ENCODE measurements around the gene FRAT2. TPM values are rescaled to one million over a fixed set of nuclear protein-coding genes. Genes with fewer than 3 reads are reported as not detected.

FRAT2 gene
- total and polyA plus RNA-seq, 2 of the 13 experiments (the other 11 are each of a cell fraction or from before 2014, with no cell fraction given): 7.2 to 14.1 TPM

DNA sequence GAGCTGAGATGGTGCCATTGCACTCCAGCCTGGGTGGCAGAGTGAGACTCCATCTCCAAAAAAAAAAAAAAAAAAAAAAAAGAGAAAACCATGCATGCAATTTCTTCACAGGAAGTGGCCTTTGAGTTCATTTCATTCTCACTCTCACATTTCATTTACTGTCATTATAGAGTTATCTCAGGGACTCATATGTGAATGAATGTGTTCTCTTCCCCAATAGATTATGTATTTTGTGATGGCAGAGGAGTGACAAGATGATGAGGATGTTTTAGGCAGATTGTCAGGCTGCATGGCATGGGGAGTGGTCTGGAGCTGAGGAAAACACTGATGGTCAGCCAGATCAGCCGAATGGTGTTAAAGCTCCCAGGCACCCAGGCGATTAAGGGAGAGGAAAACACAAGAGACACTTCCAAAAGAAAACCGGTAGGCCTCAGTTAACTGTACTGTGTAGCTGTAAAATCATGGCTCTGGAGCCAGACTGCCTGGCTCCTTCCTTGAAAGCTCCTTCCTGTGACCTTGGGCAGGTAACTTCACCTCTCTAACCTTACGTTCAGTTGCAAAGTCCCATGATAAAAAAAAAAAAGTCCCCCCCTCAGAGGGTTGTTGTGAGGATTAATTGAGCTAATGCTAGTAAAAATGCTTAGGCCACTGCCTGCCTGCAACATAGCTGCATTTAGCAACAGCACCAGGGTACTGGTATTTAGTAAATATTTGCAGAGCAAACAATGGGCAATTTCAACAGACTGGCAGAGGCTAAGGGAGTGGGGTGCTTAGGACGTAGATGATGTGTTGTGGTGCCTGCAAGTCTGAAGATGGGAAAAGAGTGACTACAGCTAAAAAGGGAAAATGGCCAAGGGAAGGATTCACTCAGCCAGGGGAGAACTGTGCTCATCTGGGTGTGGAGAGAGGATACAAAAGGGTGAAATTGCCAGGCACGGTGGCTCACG, 6.9 kb downstream of the FRAT2 start (continued):
- peak; percentile 91 for TF ChIP-seq PPARG (CRISPR knock-in tag; conservative IDR thresholded peaks at IDR 0.05)
- TF ChIP-seq, protein P1, sequence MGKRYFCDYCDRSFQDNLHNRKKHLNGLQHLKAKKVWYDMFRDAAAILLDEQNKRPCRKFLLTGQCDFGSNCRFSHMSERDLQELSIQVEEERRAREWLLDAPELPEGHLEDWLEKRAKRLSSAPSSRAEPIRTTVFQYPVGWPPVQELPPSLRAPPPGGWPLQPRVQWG (CRISPR knock-in tag; IDR thresholded peaks at IDR 0.05; ENCODE audit: borderline replicate concordance, low read depth): no peak
- no peak for TF ChIP-seq ZNF616 (CRISPR knock-in tag; IDR thresholded peaks at IDR 0.05; ENCODE audit: low read depth)
- TF ChIP-seq, protein P2, sequence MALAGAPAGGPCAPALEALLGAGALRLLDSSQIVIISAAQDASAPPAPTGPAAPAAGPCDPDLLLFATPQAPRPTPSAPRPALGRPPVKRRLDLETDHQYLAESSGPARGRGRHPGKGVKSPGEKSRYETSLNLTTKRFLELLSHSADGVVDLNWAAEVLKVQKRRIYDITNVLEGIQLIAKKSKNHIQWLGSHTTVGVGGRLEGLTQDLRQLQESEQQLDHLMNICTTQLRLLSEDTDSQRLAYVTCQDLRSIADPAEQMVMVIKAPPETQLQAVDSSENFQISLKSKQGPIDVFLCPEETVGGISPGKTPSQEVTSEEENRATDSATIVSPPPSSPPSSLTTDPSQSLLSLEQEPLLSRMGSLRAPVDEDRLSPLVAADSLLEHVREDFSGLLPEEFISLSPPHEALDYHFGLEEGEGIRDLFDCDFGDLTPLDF (CRISPR knock-in tag; IDR thresholded peaks at IDR 0.05): no peak
- TF ChIP-seq, protein P3, sequence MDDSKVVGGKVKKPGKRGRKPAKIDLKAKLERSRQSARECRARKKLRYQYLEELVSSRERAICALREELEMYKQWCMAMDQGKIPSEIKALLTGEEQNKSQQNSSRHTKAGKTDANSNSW (CRISPR knock-in tag; IDR thresholded peaks at IDR 0.05; ENCODE audit: borderline replicate concordance): no peak
- no peak for TF ChIP-seq HNRNPH1 (optimal IDR thresholded peaks at IDR 0.05; ENCODE audit: low read depth, low read length)
- TF ChIP-seq, protein P4, sequence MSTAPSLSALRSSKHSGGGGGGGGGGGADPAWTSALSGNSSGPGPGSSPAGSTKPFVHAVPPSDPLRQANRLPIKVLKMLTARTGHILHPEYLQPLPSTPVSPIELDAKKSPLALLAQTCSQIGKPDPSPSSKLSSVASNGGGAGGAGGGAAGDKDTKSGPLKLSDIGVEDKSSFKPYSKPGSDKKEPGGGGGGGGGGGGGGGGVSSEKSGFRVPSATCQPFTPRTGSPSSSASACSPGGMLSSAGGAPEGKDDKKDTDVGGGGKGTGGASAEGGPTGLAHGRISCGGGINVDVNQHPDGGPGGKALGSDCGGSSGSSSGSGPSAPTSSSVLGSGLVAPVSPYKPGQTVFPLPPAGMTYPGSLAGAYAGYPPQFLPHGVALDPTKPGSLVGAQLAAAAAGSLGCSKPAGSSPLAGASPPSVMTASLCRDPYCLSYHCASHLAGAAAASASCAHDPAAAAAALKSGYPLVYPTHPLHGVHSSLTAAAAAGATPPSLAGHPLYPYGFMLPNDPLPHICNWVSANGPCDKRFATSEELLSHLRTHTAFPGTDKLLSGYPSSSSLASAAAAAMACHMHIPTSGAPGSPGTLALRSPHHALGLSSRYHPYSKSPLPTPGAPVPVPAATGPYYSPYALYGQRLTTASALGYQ (CRISPR knock-in tag; IDR thresholded peaks at IDR 0.05): peak; percentile 86; the same call in 1 of the 2 replicates
- peak; percentile 91 for TF ChIP-seq HDAC1 (CRISPR knock-in tag; IDR thresholded peaks at IDR 0.05)
- TF ChIP-seq SIX4 (CRISPR knock-in tag; IDR thresholded peaks at IDR 0.05): no peak; the same call in none of the 2 replicates
- no peak for TF ChIP-seq RBM39 (IDR thresholded peaks at IDR 0.05; ENCODE audit: low read depth, low read length, poor library complexity, severe bottlenecking)
- peak; percentile 64; the same call in 1 of the 2 replicates for TF ChIP-seq TRIM24 (CRISPR knock-in tag; IDR thresholded peaks at IDR 0.05)
- TF ChIP-seq ZNF30 (CRISPR knock-in tag; IDR thresholded peaks at IDR 0.05): no peak
- no peak for TF ChIP-seq ZNF567 (CRISPR knock-in tag; IDR thresholded peaks at IDR 0.05; ENCODE audit: borderline replicate concordance)
- TF ChIP-seq CBX2 (IDR thresholded peaks at IDR 0.05; ENCODE audit: low read depth, low read length): no peak
- TF ChIP-seq CBX2 (CRISPR knock-in tag; IDR thresholded peaks at IDR 0.05; ENCODE audit: low read depth): no peak
- TF ChIP-seq, protein P5, sequence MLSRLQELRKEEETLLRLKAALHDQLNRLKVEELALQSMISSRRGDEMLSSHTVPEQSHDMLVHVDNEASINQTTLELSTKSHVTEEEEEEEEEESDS (CRISPR knock-in tag; IDR thresholded peaks at IDR 0.05; ENCODE audit: borderline replicate concordance): no peak
- TF ChIP-seq ZNF788 (CRISPR knock-in tag; IDR thresholded peaks at IDR 0.05; ENCODE audit: borderline replicate concordance): no peak
- TF ChIP-seq ZNF883 (CRISPR knock-in tag; IDR thresholded peaks at IDR 0.05; ENCODE audit: not compliant biosample characterization): no peak
- TF ChIP-seq ZNF350 (CRISPR knock-in tag; IDR thresholded peaks at IDR 0.05; ENCODE audit: borderline replicate concordance, low read depth): no peak
- TF ChIP-seq, protein P6, sequence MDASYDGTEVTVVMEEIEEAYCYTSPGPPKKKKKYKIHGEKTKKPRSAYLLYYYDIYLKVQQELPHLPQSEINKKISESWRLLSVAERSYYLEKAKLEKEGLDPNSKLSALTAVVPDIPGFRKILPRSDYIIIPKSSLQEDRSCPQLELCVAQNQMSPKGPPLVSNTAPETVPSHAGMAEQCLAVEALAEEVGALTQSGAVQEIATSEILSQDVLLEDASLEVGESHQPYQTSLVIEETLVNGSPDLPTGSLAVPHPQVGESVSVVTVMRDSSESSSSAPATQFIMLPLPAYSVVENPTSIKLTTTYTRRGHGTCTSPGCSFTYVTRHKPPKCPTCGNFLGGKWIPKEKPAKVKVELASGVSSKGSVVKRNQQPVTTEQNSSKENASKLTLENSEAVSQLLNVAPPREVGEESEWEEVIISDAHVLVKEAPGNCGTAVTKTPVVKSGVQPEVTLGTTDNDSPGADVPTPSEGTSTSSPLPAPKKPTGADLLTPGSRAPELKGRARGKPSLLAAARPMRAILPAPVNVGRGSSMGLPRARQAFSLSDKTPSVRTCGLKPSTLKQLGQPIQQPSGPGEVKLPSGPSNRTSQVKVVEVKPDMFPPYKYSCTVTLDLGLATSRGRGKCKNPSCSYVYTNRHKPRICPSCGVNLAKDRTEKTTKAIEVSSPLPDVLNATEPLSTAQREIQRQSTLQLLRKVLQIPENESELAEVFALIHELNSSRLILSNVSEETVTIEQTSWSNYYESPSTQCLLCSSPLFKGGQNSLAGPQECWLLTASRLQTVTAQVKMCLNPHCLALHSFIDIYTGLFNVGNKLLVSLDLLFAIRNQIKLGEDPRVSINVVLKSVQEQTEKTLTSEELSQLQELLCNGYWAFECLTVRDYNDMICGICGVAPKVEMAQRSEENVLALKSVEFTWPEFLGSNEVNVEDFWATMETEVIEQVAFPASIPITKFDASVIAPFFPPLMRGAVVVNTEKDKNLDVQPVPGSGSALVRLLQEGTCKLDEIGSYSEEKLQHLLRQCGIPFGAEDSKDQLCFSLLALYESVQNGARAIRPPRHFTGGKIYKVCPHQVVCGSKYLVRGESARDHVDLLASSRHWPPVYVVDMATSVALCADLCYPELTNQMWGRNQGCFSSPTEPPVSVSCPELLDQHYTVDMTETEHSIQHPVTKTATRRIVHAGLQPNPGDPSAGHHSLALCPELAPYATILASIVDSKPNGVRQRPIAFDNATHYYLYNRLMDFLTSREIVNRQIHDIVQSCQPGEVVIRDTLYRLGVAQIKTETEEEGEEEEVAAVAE (CRISPR knock-in tag; IDR thresholded peaks at IDR 0.05; ENCODE audit: borderline replicate concordance): no peak; the same call in 1 of the 2 replicates
